Lower leg skin (tissue), 4 donors: ENCODE results near the gene ODAD2. TPM values are rescaled to one million over a fixed set of nuclear protein-coding genes. Genes with fewer than 3 reads are reported as not detected.
"Not testable (repeated sequence)": the region's sequence is repeated elsewhere in the genome, so short reads cannot be mapped to it uniquely, and the experiment has no call there.

Source experiments
- DNase-seq, 2 donors: peaks; one replicate each; pipeline ENCODE4 v3.0.0-alpha.2; 2019; ENCODE audit warnings: low spot score in 2 of 2
- H3K4me3 ChIP-seq: fragments of 200-600 bp; sonication (generic); 2 replicates; pipeline ENCODE4 v1.5.1; 2017; ENCODE audit warnings: mild to moderate bottlenecking, low read depth; ENCODE audit not compliant: poor library complexity, severe bottlenecking
- CTCF ChIP-seq, 3 donors: fragments of 450-650 bp; IDR thresholded peaks; one replicate each; pipeline ENCODE4 v1.5.1; 2016; ENCODE audit warnings: antibody characterized with exemption in 3 of 3, mild to moderate bottlenecking in 3 of 3, moderate library complexity in 2 of 3
- POLR2A ChIP-seq, 2 donors: fragments of 450-650 bp; IDR thresholded peaks; one replicate each; pipeline ENCODE4 v1.6.1; 2016 to 2017; ENCODE audit warnings: antibody characterized with exemption in 2 of 2, mild to moderate bottlenecking in 1 of 2, moderate library complexity in 1 of 2
- WGBS, 2 donors: methylation state at CpG; one replicate each; pipeline ENCODE4 v1.1.5; 2018; 5-methylcytosine and 5-hydroxymethylcytosine counted together
- intact Hi-C: fragments of 100-400 bp; cut with DNase I; formaldehyde crosslinking; loops from one replicate; pipeline ENCODE4 v1.15.0; 2023; ENCODE audit warnings: low total_unique reads
- total RNA-seq, 4 donors: library from RNA; depleted of rRNA; stranded (reverse); fragments of >200 nt; gene quantifications; one replicate each; pipeline ENCODE4 v1.1.0, GENCODE V29; 2016

The ODAD2 gene
- total RNA-seq, 4 donors from 2014 or later: 0.10 TPM; not detected in 3

GRCh38 chr10:28008054-28008453 lies 9.2 kb upstream of the ODAD2 start:
- intact Hi-C loops: no loop called here
- WGBS, 2 donors: 55 to 85% methylated on average over 3 of the region's 3 CpGs
- TF ChIP-seq POLR2A (IDR thresholded peaks at IDR 0.05) (no peak), CTCF (IDR thresholded peaks at IDR 0.05) (no peak)
- no peak for DNase-seq
- H3K4me3 ChIP-seq: no peak overlapping the region

GRCh38 chr10:28001353-28001752 lies 2.5 kb upstream of the ODAD2 start:
- no peak overlapping the region for H3K4me3 ChIP-seq
- 90 to 92% methylated on average over 7 of the region's 7 CpGs for WGBS, 2 donors
- no peak for DNase-seq
- intact Hi-C loops: no loop called here
- TF ChIP-seq POLR2A (IDR thresholded peaks at IDR 0.05): no peak

- 2% methylated on average over 33 to 42 of the region's 62 CpGs for WGBS, 2 donors
- H3K4me3 ChIP-seq: peak overlapping the region; percentile 41
- intact Hi-C loops: no loop called here
- DNase-seq: no peak
- TF ChIP-seq POLR2A (IDR thresholded peaks at IDR 0.05) (no peak), CTCF (IDR thresholded peaks at IDR 0.05) (no peak)
Measured at GRCh38 chr10:27998178-27998953, 513 bp downstream of the ODAD2 start.

GRCh38 chr10:27997865-27998177 lies 1.1 kb downstream of the ODAD2 start:
- no peak overlapping the region for H3K4me3 ChIP-seq
- no peak for DNase-seq
- no peak for TF ChIP-seq CTCF (IDR thresholded peaks at IDR 0.05)
- TF ChIP-seq POLR2A (IDR thresholded peaks at IDR 0.05): no peak
- intact Hi-C loops: no loop called here
- WGBS, 2 donors: 26% methylated on average over 5 of the region's 5 CpGs

- no peak for TF ChIP-seq POLR2A (IDR thresholded peaks at IDR 0.05)
- TF ChIP-seq CTCF (IDR thresholded peaks at IDR 0.05): no peak
- DNase-seq: no peak
- intact Hi-C loops: no loop called here
- H3K4me3 ChIP-seq: no peak overlapping the region
- 71 to 74% methylated on average over 2 of the region's 2 CpGs for WGBS, 2 donors
Measured at GRCh38 chr10:27995311-27995710, 3.6 kb downstream of the ODAD2 start.

- DNase-seq, H3K4me3 ChIP-seq, intact Hi-C loops: not testable (repeated sequence)
- WGBS, 2 donors: 76 to 79% methylated on average over 2 of the region's 2 CpGs
Measured at GRCh38 chr10:27989357-27989756, 9.5 kb downstream of the ODAD2 start.

- H3K4me3 ChIP-seq: no peak overlapping the region
- no peak for TF ChIP-seq CTCF (IDR thresholded peaks at IDR 0.05)
- no peak for TF ChIP-seq POLR2A (IDR thresholded peaks at IDR 0.05)
- 39 to 45% methylated on average over 1 of the region's 1 CpG for WGBS, 2 donors
- intact Hi-C loops: no loop called here
- DNase-seq: no peak
Measured at GRCh38 chr10:27986821-27987220, 12.1 kb downstream of the ODAD2 start.
